ENCODE data around the gene PPP1R3D. TPM values are rescaled to one million over a fixed set of nuclear protein-coding genes. Genes with fewer than 3 reads are reported as not detected.

Gene PPP1R3D
- total and polyA plus RNA-seq, 9 of the 15 experiments (the other 6 are each of a cell fraction or from before 2014, with no cell fraction given), result 0.35 to 3.3 (median 1.8) TPM

DNA sequence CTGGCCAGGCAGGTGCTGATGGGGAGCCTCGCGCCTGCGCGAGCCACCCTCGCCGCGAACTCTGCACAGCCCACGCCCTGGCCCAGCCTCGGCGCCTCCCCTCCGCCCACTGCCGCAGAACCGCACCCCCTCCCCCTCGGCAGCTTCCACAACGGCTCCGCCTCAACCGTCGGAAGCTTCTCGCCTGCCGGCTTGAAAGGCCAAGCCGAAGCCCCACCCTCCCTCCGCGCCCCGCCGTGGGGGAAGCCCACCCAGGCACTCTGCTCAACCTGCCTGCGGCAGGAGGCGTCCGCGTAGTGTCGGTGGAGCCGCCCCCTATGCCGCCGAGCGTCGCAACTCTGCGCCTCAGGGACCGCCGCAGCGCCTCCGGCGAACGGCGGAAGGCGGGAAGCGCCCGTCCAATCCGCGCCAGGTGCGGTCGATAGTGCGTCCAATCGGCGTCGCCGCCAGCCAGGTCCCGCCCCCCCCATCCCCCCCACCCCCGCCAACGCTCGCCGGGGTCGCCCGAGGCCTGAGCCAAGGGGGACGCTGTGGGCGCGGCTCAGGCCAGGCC is 6.7 kb downstream of the PPP1R3D start, which contains the start of gene SYCP2 (continued):
- no peak for TF ChIP-seq ZNF408 (CRISPR knock-in tag; IDR thresholded peaks at IDR 0.05; ENCODE audit: low read depth)
- no peak for TF ChIP-seq TFAM (CRISPR knock-in tag; conservative IDR thresholded peaks at IDR 0.05)
- no peak for TF ChIP-seq PTRF (tag; IDR thresholded peaks at IDR 0.05)
- TF ChIP-seq, protein P1, sequence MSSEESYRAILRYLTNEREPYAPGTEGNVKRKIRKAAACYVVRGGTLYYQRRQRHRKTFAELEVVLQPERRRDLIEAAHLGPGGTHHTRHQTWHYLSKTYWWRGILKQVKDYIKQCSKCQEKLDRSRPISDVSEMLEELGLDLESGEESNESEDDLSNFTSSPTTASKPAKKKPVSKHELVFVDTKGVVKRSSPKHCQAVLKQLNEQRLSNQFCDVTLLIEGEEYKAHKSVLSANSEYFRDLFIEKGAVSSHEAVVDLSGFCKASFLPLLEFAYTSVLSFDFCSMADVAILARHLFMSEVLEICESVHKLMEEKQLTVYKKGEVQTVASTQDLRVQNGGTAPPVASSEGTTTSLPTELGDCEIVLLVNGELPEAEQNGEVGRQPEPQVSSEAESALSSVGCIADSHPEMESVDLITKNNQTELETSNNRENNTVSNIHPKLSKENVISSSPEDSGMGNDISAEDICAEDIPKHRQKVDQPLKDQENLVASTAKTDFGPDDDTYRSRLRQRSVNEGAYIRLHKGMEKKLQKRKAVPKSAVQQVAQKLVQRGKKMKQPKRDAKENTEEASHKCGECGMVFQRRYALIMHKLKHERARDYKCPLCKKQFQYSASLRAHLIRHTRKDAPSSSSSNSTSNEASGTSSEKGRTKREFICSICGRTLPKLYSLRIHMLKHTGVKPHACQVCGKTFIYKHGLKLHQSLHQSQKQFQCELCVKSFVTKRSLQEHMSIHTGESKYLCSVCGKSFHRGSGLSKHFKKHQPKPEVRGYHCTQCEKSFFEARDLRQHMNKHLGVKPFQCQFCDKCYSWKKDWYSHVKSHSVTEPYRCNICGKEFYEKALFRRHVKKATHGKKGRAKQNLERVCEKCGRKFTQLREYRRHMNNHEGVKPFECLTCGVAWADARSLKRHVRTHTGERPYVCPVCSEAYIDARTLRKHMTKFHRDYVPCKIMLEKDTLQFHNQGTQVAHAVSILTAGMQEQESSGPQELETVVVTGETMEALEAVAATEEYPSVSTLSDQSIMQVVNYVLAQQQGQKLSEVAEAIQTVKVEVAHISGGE (CRISPR knock-in tag; IDR thresholded peaks at IDR 0.05), result no peak; a peak in 1 of 6 replicates
- TF ChIP-seq ARID1B (IDR thresholded peaks at IDR 0.05), result no peak
- TF ChIP-seq, protein P2, sequence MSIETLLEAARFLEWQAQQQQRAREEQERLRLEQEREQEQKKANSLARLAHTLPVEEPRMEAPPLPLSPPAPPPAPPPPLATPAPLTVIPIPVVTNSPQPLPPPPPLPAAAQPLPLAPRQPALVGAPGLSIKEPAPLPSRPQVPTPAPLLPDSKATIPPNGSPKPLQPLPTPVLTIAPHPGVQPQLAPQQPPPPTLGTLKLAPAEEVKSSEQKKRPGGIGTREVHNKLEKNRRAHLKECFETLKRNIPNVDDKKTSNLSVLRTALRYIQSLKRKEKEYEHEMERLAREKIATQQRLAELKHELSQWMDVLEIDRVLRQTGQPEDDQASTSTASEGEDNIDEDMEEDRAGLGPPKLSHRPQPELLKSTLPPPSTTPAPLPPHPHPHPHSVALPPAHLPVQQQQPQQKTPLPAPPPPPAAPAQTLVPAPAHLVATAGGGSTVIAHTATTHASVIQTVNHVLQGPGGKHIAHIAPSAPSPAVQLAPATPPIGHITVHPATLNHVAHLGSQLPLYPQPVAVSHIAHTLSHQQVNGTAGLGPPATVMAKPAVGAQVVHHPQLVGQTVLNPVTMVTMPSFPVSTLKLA (conservative IDR thresholded peaks at IDR 0.05), result no peak
- TF ChIP-seq, protein P3, sequence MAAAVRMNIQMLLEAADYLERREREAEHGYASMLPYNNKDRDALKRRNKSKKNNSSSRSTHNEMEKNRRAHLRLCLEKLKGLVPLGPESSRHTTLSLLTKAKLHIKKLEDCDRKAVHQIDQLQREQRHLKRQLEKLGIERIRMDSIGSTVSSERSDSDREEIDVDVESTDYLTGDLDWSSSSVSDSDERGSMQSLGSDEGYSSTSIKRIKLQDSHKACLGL (CRISPR knock-in tag; IDR thresholded peaks at IDR 0.05; ENCODE audit: borderline replicate concordance, poor library complexity, severe bottlenecking), result no peak
- TF ChIP-seq NCOR1 (IDR thresholded peaks at IDR 0.05), result no peak
- TF ChIP-seq, protein P4, sequence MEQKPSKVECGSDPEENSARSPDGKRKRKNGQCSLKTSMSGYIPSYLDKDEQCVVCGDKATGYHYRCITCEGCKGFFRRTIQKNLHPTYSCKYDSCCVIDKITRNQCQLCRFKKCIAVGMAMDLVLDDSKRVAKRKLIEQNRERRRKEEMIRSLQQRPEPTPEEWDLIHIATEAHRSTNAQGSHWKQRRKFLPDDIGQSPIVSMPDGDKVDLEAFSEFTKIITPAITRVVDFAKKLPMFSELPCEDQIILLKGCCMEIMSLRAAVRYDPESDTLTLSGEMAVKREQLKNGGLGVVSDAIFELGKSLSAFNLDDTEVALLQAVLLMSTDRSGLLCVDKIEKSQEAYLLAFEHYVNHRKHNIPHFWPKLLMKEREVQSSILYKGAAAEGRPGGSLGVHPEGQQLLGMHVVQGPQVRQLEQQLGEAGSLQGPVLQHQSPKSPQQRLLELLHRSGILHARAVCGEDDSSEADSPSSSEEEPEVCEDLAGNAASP (IDR thresholded peaks at IDR 0.05), result no peak
- TF ChIP-seq, protein P5, sequence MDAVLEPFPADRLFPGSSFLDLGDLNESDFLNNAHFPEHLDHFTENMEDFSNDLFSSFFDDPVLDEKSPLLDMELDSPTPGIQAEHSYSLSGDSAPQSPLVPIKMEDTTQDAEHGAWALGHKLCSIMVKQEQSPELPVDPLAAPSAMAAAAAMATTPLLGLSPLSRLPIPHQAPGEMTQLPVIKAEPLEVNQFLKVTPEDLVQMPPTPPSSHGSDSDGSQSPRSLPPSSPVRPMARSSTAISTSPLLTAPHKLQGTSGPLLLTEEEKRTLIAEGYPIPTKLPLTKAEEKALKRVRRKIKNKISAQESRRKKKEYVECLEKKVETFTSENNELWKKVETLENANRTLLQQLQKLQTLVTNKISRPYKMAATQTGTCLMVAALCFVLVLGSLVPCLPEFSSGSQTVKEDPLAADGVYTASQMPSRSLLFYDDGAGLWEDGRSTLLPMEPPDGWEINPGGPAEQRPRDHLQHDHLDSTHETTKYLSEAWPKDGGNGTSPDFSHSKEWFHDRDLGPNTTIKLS (IDR thresholded peaks at IDR 0.05; ENCODE audit: borderline replicate concordance, low read depth), result no peak
- TF ChIP-seq ETV1 (tag; conservative IDR thresholded peaks at IDR 0.05; ENCODE audit: low read depth), result no peak
- TF ChIP-seq, protein P6, sequence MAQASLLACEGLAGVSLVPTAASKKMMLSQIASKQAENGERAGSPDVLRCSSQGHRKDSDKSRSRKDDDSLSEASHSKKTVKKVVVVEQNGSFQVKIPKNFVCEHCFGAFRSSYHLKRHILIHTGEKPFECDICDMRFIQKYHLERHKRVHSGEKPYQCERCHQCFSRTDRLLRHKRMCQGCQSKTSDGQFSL (CRISPR knock-in tag; IDR thresholded peaks at IDR 0.05), result no peak
- TF ChIP-seq, protein P6 (tag; IDR thresholded peaks at IDR 0.05), result peak in 1 of 2 experiments; percentile 90; a peak in 2 of 4 replicates
- no peak for TF ChIP-seq NR4A1 (CRISPR knock-in tag; IDR thresholded peaks at IDR 0.05)
- no peak for TF ChIP-seq NR4A1 (tag; IDR thresholded peaks at IDR 0.05)
- TF ChIP-seq GABPB1 (CRISPR knock-in tag; IDR thresholded peaks at IDR 0.05), result 0 out of 2 replicates have a peak, but pooled peaks have one; percentile 59
